Measurements from ENCODE around the gene LIPK. TPM values are rescaled to one million over a fixed set of nuclear protein-coding genes. Genes with fewer than 3 reads are reported as not detected.

LIPK gene
- total and polyA plus RNA-seq, 2 of the 13 experiments (the other 11 are each of a cell fraction or from before 2014, with no cell fraction given), result not detected

DNA sequence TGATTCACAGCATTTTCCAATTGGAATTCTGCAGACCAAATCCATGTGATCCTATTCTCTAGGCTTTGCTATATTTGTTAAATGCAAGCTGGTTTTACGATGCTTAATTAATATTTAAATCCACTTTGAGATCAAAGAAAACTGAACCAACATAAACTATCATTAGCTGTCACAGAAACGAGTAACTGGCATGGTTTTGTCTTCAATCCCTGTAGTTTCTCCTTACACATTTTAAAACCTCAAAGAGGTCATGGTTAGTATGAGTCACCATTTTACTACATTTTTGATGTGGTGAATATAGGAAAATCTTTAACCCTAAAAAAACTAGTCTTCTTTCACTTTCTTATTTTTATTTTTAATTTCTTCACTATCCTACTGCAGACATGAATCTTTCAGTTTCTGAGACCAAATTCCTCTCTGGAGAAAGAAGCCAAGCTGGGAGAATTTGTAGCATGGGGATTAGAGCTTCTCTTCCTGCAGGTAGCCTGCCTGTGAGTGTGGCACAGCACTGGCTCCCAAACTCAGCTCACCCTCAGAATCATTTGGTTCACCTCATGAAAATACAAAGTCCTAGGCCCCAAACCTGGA, 87.8 kb downstream of the LIPK start (continued):
- TF ChIP-seq, protein P1, sequence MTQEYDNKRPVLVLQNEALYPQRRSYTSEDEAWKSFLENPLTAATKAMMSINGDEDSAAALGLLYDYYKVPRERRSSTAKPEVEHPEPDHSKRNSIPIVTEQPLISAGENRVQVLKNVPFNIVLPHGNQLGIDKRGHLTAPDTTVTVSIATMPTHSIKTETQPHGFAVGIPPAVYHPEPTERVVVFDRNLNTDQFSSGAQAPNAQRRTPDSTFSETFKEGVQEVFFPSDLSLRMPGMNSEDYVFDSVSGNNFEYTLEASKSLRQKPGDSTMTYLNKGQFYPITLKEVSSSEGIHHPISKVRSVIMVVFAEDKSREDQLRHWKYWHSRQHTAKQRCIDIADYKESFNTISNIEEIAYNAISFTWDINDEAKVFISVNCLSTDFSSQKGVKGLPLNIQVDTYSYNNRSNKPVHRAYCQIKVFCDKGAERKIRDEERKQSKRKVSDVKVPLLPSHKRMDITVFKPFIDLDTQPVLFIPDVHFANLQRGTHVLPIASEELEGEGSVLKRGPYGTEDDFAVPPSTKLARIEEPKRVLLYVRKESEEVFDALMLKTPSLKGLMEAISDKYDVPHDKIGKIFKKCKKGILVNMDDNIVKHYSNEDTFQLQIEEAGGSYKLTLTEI (CRISPR knock-in tag; conservative IDR thresholded peaks at IDR 0.05), result no peak
- TF ChIP-seq, protein P2, sequence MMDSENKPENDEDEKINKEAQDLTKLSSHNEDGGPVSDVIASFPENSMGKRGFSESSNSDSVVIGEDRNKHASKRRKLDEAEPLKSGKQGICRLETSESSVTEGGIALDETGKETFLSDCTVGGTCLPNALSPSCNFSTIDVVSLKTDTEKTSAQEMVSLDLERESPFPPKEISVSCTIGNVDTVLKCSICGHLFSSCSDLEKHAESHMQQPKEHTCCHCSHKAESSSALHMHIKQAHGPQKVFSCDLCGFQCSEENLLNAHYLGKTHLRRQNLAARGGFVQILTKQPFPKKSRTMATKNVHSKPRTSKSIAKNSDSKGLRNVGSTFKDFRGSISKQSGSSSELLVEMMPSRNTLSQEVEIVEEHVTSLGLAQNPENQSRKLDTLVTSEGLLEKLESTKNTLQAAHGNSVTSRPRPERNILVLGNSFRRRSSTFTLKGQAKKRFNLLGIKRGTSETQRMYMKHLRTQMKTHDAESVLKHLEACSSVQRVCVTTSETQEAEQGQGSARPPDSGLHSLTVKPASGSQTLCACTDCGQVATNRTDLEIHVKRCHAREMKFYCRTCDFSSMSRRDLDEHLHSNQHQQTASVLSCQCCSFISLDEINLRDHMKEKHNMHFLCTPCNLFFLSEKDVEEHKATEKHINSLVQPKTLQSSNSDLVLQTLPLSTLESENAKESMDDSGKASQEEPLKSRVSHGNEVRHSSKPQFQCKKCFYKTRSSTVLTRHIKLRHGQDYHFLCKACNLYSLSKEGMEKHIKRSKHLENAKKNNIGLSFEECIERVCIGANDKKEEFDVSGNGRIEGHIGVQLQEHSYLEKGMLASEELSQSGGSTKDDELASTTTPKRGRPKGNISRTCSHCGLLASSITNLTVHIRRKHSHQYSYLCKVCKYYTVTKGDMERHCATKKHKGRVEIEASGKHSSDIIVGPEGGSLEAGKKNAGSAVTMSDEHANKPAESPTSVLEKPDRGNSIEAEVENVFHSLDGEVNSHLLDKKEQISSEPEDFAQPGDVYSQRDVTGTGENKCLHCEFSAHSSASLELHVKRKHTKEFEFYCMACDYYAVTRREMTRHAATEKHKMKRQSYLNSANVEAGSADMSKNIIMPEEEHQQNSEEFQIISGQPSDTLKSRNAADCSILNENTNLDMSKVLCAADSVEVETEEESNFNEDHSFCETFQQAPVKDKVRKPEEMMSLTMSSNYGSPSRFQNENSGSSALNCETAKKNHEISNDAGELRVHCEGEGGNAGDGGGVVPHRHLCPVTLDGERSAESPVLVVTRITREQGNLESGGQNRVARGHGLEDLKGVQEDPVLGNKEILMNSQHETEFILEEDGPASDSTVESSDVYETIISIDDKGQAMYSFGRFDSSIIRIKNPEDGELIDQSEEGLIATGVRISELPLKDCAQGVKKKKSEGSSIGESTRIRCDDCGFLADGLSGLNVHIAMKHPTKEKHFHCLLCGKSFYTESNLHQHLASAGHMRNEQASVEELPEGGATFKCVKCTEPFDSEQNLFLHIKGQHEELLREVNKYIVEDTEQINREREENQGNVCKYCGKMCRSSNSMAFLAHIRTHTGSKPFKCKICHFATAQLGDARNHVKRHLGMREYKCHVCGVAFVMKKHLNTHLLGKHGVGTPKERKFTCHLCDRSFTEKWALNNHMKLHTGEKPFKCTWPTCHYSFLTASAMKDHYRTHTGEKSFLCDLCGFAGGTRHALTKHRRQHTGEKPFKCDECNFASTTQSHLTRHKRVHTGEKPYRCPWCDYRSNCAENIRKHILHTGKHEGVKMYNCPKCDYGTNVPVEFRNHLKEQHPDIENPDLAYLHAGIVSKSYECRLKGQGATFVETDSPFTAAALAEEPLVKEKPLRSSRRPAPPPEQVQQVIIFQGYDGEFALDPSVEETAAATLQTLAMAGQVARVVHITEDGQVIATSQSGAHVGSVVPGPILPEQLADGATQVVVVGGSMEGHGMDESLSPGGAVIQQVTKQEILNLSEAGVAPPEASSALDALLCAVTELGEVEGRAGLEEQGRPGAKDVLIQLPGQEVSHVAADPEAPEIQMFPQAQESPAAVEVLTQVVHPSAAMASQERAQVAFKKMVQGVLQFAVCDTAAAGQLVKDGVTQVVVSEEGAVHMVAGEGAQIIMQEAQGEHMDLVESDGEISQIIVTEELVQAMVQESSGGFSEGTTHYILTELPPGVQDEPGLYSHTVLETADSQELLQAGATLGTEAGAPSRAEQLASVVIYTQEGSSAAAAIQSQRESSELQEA (CRISPR knock-in tag; IDR thresholded peaks at IDR 0.05; ENCODE audit: not compliant biosample characterization), result no peak

Measured in HepG2 (cell line).